SK-N-SH (cell line): ENCODE data around the gene PRRC2B. TPM values are rescaled to one million over a fixed set of nuclear protein-coding genes. Genes with fewer than 3 reads are reported as not detected.

Experiments
- CTCF ChIA-PET: fragments of 300-600, 350-600 bp; formaldehyde crosslinking; extraction: SDS; loops from one replicate; lab custom pipeline; 2021; lab: Yijun Ruan, JAX
- POLR2A ChIA-PET: fragments of 350-600 bp; sonication (Branson Sonifier 250); formaldehyde crosslinking; extraction: SDS; loops from one replicate; lab custom pipeline; 2020; ENCODE audit warnings: antibody characterized with exemption, inconsistent platforms; lab: Yijun Ruan, JAX
- DNase-seq: peaks from one replicate; pipeline ENCODE4 v3.0.0; 2012
- H2AFZ ChIP-seq: fragments of 200-600 bp; sonication (generic); 2 replicates; pipeline ENCODE4 v1.8.1; 2016; ENCODE audit warnings: antibody characterized with exemption, mild to moderate bottlenecking, low read depth
- H3F3A ChIP-seq: fragments of 200-600 bp; sonication (generic); replicated peaks from 2 replicates; pipeline ENCODE3; 2016; ENCODE audit warnings: antibody characterized with exemption, mild to moderate bottlenecking; ENCODE audit not compliant: insufficient read depth
- H3K27ac ChIP-seq, 2 experiments: fragments of 200-500 bp in 1 of 2; fragments of 200-600 bp in 1 of 2; sonication (Bioruptor generic) in 1 of 2; sonication (generic), shearing (Covaris generic) in 1 of 2; 2 replicates each; pipeline versions ENCODE4 v1.5.1 to v1.6.1; 2014 to 2016; ENCODE audit warnings: low read depth in 2 of 2, inconsistent platforms in 1 of 2, low read length in 1 of 2, mild to moderate bottlenecking in 1 of 2, mixed read lengths in 1 of 2
- H3K27me3 ChIP-seq: fragments of 200-600 bp; sonication (generic), shearing (Covaris generic); 2 replicates; pipeline ENCODE4 v1.6.1; 2016; ENCODE audit warnings: mixed run types; ENCODE audit not compliant: insufficient read depth
- H3K36me3 ChIP-seq, 2 experiments: fragments of 200-500 bp in 1 of 2; fragments of 200-600 bp in 1 of 2; sonication (Bioruptor generic) in 1 of 2; sonication (generic) in 1 of 2; replicated peaks in 1 of 2; 2 replicates each; pipeline versions ENCODE3 to v1.5.1; 2014 to 2016; ENCODE audit warnings: low read length in 1 of 2, mild to moderate bottlenecking in 1 of 2; ENCODE audit not compliant: insufficient read depth in 2 of 2, control insufficient read depth in 1 of 2
- H3K4me1 ChIP-seq, 2 experiments: fragments of 200-500 bp in 1 of 2; fragments of 200-600 bp in 1 of 2; sonication (Bioruptor generic) in 1 of 2; sonication (generic), shearing (Covaris generic) in 1 of 2; 2 replicates each; pipeline versions ENCODE4 v1.5.1 to v1.6.1; 2014 to 2016; ENCODE audit warnings: low read depth in 1 of 2, low read length in 1 of 2, mixed run types in 1 of 2; ENCODE audit not compliant: insufficient read depth in 2 of 2, control insufficient read depth in 1 of 2
- H3K4me2 ChIP-seq: fragments of 200-600 bp; sonication (generic), shearing (Covaris generic); 2 replicates; pipeline ENCODE4 v1.6.1; 2017; ENCODE audit warnings: mixed run types
- H3K4me3 ChIP-seq, 2 experiments: fragments of 200-500 bp in 1 of 2; fragments of 200-600 bp in 1 of 2; sonication (Bioruptor generic) in 1 of 2; sonication (generic), shearing (Covaris generic) in 1 of 2; 2 replicates each; pipeline versions ENCODE4 v1.5.1 to v1.8.1; 2014 to 2016; ENCODE audit warnings: low read depth in 2 of 2, inconsistent platforms in 1 of 2, low read length in 1 of 2, mild to moderate bottlenecking in 1 of 2, mixed read lengths in 1 of 2, moderate library complexity in 1 of 2
- H3K79me2 ChIP-seq: fragments of 200-600 bp; sonication (generic); 2 replicates; pipeline ENCODE4 v1.8.1; 2017; ENCODE audit warnings: mild to moderate bottlenecking; ENCODE audit not compliant: insufficient read depth
- H3K9ac ChIP-seq: fragments of 200-600 bp; sonication (generic); 2 replicates; pipeline ENCODE4 v1.6.1; 2017; ENCODE audit warnings: mixed run types
- H3K9me2 ChIP-seq: fragments of 200-600 bp; sonication (generic); 2 replicates; pipeline ENCODE4 v1.6.1; 2017; ENCODE audit warnings: mixed run types
- H3K9me3 ChIP-seq: fragments of 200-600 bp; sonication (generic); 2 replicates; pipeline ENCODE4 v1.6.1; 2017; ENCODE audit warnings: mixed run types, mild to moderate bottlenecking, moderate library complexity
- H4K20me1 ChIP-seq: fragments of 200-600 bp; sonication (generic); 2 replicates; pipeline ENCODE4 v1.6.1; 2017; ENCODE audit warnings: mild to moderate bottlenecking, mixed run types; ENCODE audit not compliant: insufficient read depth
- EP300 ChIP-seq, 2 experiments: IDR thresholded peaks; 2 replicates each; pipeline versions ENCODE4 v1.4.0 to v1.6.1; 2012; ENCODE audit warnings: borderline replicate concordance in 1 of 2, low read depth in 1 of 2, low read length in 1 of 2
- EZH2phosphoT487 ChIP-seq: fragments of 200-600 bp; sonication (generic); IDR thresholded peaks from 2 replicates; pipeline ENCODE4 v1.6.1; 2017; ENCODE audit warnings: low read depth, mixed run types, mild to moderate bottlenecking, antibody characterized with exemption, moderate library complexity, borderline replicate concordance
- FOXJ3 ChIP-seq: sonication (generic); formaldehyde crosslinking; IDR thresholded peaks from 2 replicates; pipeline ENCODE4 v1.5.1; 2020; ENCODE audit warnings: mild to moderate bottlenecking, missing genetic modification reagents
- FOXM1 ChIP-seq: IDR thresholded peaks from 2 replicates; pipeline ENCODE4 v1.4.0; 2012; ENCODE audit warnings: low read depth, mild to moderate bottlenecking
- GABPA ChIP-seq: IDR thresholded peaks from 2 replicates; pipeline ENCODE4 v1.4.0; 2012; ENCODE audit warnings: low read depth, mild to moderate bottlenecking
- MAX ChIP-seq: IDR thresholded peaks from 2 replicates; pipeline ENCODE4 v1.4.0; 2012; ENCODE audit warnings: low read depth
- MEF2A ChIP-seq: IDR thresholded peaks from 2 replicates; pipeline ENCODE4 v1.4.0; 2012; ENCODE audit warnings: low read depth, borderline replicate concordance
- NRF1 ChIP-seq: IDR thresholded peaks from 2 replicates; pipeline ENCODE4 v1.6.1; 2012; ENCODE audit warnings: low read depth, mild to moderate bottlenecking, low read length
- PBX3 ChIP-seq: IDR thresholded peaks from 2 replicates; pipeline ENCODE4; 2012
- POLR2AphosphoS5 ChIP-seq: IDR thresholded peaks from 2 replicates; pipeline ENCODE4 v1.6.1; 2012; ENCODE audit warnings: low read depth, low read length
- RXRA ChIP-seq: IDR thresholded peaks from 2 replicates; pipeline ENCODE4 v1.4.0; 2012; ENCODE audit warnings: low read depth, mild to moderate bottlenecking, borderline replicate concordance
- TEAD4 ChIP-seq: IDR thresholded peaks from 2 replicates; pipeline ENCODE4 v1.4.0; 2012; ENCODE audit warnings: mild to moderate bottlenecking, borderline replicate concordance; ENCODE audit not compliant: insufficient read depth
- YY1 ChIP-seq: IDR thresholded peaks from 2 replicates; pipeline ENCODE4 v1.4.0; 2012; ENCODE audit warnings: low read depth, mild to moderate bottlenecking
- WGBS: methylation state at CpG from one replicate; pipeline ENCODE4 v1.1.6; 2017; ENCODE audit warnings: low lambda C conversion rate; 5-methylcytosine and 5-hydroxymethylcytosine counted together
- polyA plus RNA-seq, 3 experiments: library from polyadenylated mRNA; depleted of rRNA; stranded (reverse); fragments of >200 nt; gene quantifications; 2 replicates each; pipeline ENCODE4 v1.2.3, GENCODE V29; 2012

PRRC2B gene
- polyA plus RNA-seq, 1 of the 3 experiments (the other 2 are of a cell fraction): 26.3 TPM

GRCh38 chr9:131473891-131474290 is 80.0 kb downstream of the PRRC2B start:
- ChIA-PET CTCF (interaction anchor here (0.6 to 1.7 kb wide), 3 partner anchors 43 to 267 kb away, joined by 3 to 9 read pairs (median 4); no protein-coding TSS in a partner anchor), POLR2A (no interaction called here)
- Histone ChIP-seq H3K4me2 (no peak overlapping the region), H3F3A (peaks cover 6% of the 10 kb centered on the region), H3K27ac (no peak overlapping the region), H3K9ac (no peak overlapping the region), H3K4me1 (no peaks in the 10 kb centered on the region; a peak in 1 of 4 replicates), H3K79me2 (peaks cover 63% of the 10 kb centered on the region), H3K4me3 (no peak overlapping the region), H3K9me2 (no peaks in the 10 kb centered on the region), H2AFZ (no peak overlapping the region), H3K9me3 (no peaks in the 10 kb centered on the region), H4K20me1 (peaks cover 70% of the 10 kb centered on the region), H3K36me3 (peaks cover 59 to 88% of the 10 kb centered on the region in 2 experiments), H3K27me3 (no peaks in the 10 kb centered on the region)
- no peak for DNase-seq
- 91% methylated on average over 6 of the region's 10 CpGs for WGBS
- TF ChIP-seq PBX3 (no peak), MEF2A (no peak), POLR2AphosphoS5 (no peak)

GRCh38 chr9:131474711-131475110 is 80.8 kb downstream of the PRRC2B start:
- WGBS: 94% methylated on average over 11 of the region's 16 CpGs
- ChIA-PET POLR2A (no interaction called here), CTCF (interaction anchor here (0.6 to 2.1 kb wide), 4 partner anchors 44 to 201 kb away, joined by 4 to 9 read pairs (median 5); no protein-coding TSS in a partner anchor)
- H3F3A ChIP-seq: peaks cover 6% of the 10 kb centered on the region
- H3K9ac ChIP-seq: no peak overlapping the region
- H3K79me2 ChIP-seq: peaks cover 60% of the 10 kb centered on the region
- no peak overlapping the region for H2AFZ ChIP-seq
- H3K36me3 ChIP-seq: peaks cover 63 to 92% of the 10 kb centered on the region in 2 experiments
- no peak for TF ChIP-seq MAX
- TF ChIP-seq FOXJ3 (CRISPR knock-in tag): no peak
- TF ChIP-seq FOXM1: no peak
- no peak for TF ChIP-seq EP300 (IDR thresholded peaks at IDR 0.05; ENCODE audit: borderline replicate concordance in 1 of 2, low read depth in 1 of 2, low read length in 1 of 2)
- no peak for TF ChIP-seq TEAD4
- TF ChIP-seq NRF1: no peak
- TF ChIP-seq RXRA: no peak
- TF ChIP-seq YY1: no peak
- TF ChIP-seq PBX3: no peak
- TF ChIP-seq EZH2phosphoT487: no peak
- TF ChIP-seq POLR2AphosphoS5: no peak
- TF ChIP-seq GABPA: no peak
- no peaks in the 10 kb centered on the region for H3K9me3 ChIP-seq
- no peaks in the 10 kb centered on the region; a peak in 1 of 4 replicates for H3K4me1 ChIP-seq
- H3K27me3 ChIP-seq: no peaks in the 10 kb centered on the region
- H3K4me2 ChIP-seq: no peak overlapping the region
- DNase-seq: no peak
- peaks cover 72% of the 10 kb centered on the region for H4K20me1 ChIP-seq
- H3K9me2 ChIP-seq: no peaks in the 10 kb centered on the region
- no peak overlapping the region for H3K27ac ChIP-seq
- H3K4me3 ChIP-seq: no peak overlapping the region
